GM12864 (cell line): ENCODE measurements around the gene CDH23.

ENCODE experiments used
- DNase-seq: peaks from one replicate; pipeline ENCODE4 v3.0.0-alpha.2; 2011; ENCODE audit warnings: low read depth
- H3K4me3 ChIP-seq: 2 replicates; pipeline ENCODE4 v1.5.1; 2011; ENCODE audit warnings: mild to moderate bottlenecking, low read depth, low read length, control low read depth
- CTCF ChIP-seq: IDR thresholded peaks from 2 replicates; pipeline ENCODE4 v1.5.1; 2011; ENCODE audit warnings: low read depth, mild to moderate bottlenecking, moderate library complexity, low read length, control low read depth, inconsistent platforms; ENCODE audit errors: missing control alignments

The CDH23 gene

DNA sequence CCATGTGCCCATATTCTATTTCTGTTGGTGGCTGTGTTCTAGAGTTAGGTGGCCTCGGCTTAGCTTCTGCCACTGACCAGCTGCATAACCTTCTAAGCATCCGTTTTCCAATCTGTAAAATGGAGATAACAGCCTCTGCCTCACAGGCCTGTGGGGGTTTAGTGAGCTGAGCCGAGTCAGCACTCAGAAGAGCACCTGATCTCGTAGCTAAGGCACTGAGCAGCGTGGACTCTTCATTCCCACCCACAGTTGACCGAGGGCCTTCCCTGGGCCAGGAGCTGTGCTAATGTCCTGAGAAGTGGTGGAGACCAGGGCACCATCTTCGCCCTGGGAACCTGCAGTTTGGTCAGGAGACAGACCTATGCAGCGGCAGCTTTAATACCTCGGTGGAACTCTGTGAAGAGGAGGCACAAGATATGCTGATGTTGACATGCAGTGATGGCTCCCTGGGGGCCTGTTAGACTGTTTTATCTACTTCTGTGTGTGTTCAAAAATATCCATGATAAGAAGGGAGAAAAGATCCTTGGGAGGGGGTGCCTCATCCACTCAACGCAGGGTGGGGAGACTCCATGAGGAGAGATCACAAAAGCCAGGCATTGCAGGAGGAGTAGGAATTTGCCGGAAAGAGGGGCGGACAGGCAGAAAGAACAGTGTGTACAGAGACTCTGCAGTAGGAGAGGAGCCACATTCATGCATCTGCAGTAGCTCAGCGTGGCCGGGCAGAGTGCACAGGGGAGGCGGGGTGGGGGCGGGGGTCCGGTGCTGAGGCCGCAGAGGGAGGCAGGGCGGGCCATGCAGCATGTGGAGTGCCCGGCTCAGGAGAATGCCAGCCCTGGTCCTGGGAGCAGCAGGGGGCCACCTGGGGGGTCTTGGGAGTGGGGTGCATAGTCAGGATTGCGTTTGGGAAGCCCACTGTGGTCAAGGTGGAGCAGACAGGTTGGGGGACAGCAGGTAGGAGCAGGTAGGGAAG lies 186.1 kb downstream of the CDH23 start:
- DNase-seq: no peak
- no peak overlapping the region for H3K4me3 ChIP-seq
- no peak for TF ChIP-seq CTCF

- TF ChIP-seq CTCF: no peak
- no peak for DNase-seq
- no peak overlapping the region for H3K4me3 ChIP-seq
These were observed 187.7 kb downstream of the CDH23 start for GRCh38 chr10:71584461-71584860.

DNA sequence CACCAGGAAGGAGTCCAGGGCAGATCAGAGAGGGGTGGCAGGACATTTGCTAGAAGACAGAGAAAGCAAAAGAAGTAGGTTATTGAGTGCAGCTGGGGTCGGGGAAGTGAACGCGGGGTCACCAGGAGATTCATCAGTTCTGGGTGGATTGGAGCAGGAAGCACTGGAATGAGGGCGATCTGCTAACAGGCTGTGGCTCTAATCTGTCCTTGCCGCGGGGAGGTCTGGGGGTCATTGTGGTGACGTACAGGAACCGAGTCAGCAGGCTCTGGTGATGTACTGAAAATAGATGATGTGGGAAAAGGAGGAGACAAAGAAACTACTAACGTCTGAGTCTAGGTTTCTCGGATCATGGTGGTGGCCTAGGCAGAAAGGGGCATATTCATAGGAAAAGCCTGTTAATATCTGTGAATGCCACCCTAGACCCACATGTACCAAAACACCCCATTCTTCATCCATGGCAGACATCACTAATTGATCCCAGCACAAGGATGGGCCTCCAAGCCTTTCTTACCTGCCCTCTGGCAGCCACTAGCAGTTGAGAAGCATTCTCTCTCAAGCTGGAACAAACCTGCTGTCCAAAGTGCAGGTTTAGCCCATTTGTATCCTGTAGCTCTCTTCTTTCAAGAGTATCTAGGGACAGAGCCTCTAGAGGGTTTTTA lies 188.3 kb downstream of the CDH23 start:
- no peak for DNase-seq
- no peak overlapping the region for H3K4me3 ChIP-seq

DNA sequence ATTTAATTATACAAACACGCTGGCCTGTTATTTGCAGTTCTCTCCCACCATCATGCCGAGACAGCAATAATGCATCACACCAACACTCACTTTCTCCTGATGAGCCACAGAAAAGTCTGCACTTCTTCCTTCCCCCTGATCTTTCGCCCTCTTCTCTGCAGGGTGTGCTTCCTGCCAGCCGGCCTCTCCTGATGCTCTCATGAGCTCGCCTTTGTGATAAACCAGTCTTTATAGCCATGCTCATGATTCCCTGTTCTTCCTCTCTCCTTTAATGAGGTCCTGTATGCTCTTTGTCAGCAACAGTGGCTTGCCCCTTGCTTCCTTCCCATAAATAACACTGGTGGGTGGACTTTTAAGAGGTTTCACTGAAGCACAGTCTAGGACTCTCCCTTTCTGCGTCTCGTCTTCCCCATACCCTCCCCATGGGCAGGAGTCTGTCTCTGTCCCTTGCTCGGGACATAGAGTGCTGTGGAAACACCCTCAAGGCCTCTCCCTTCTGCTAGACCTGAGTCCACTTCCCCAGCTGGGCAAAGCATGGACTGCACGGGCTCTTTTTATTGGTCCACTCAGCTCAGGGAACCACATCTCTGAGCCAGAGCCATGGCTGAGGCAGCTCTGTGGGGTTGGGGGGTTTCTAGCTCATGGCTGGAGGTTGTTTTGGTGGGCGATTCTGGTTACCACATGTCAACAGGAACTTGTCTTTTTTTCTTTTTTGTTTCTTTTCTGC lies 189.0 kb downstream of the CDH23 start:
- H3K4me3 ChIP-seq: no peak overlapping the region
- TF ChIP-seq CTCF: no peak
- no peak for DNase-seq

More for the DNA sequence above, 188.3 kb downstream of the CDH23 start:
- TF ChIP-seq CTCF: no peak

GRCh38 chr10:71587941-71588573 lies 191.3 kb downstream of the CDH23 start:
- no peak for TF ChIP-seq CTCF
- no peak for DNase-seq
- H3K4me3 ChIP-seq: no peak overlapping the region

DNA sequence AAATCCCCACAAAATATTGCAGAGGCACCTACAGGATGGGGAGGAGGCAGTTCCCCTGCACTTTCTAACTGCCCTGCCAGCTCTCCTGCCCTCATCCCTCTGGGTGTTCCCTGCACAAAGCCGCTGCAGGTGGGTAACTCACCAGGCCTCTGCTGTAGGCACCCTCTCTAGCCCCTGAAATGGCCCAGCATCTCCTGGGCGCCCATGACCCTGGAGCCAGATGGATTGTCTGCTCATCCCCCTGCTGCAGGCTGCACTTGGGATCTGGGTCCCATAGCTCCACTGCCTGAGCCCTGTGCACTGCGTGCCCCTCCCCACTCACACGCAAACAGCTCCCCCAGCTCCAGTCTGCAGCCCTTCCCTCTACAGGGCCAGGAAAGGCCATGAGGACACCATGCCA lies 192.0 kb downstream of the CDH23 start:
- no peak for TF ChIP-seq CTCF
- no peak for DNase-seq
- H3K4me3 ChIP-seq: no peak overlapping the region
